Fibroblast of lung (primary cell): ENCODE data around the gene VPS37D. TPM values are rescaled to one million over a fixed set of nuclear protein-coding genes. Genes with fewer than 3 reads are reported as not detected.

Source experiments
- DNase-seq, 2 donors: peaks; one replicate each; pipeline versions ENCODE4 v3.0.0 to v3.0.0-alpha.2; 2010; ENCODE audit warnings: low read depth in 2 of 2
- H2AFZ ChIP-seq: 2 replicates; pipeline ENCODE4 v1.5.1; 2012; ENCODE audit warnings: low read length, control low read depth, inconsistent platforms
- H3K27ac ChIP-seq: 2 replicates; pipeline ENCODE4 v1.5.1; 2011; ENCODE audit warnings: low read length, control low read depth; ENCODE audit not compliant: insufficient read depth
- H3K27me3 ChIP-seq: 2 replicates; pipeline ENCODE4 v1.5.1; 2011; ENCODE audit warnings: mild to moderate bottlenecking, low read length; ENCODE audit not compliant: control insufficient read depth, insufficient read depth
- H3K36me3 ChIP-seq: 2 replicates; pipeline ENCODE4 v1.5.1; 2011; ENCODE audit warnings: low read length; ENCODE audit not compliant: control insufficient read depth, insufficient read depth
- H3K4me1 ChIP-seq: 2 replicates; pipeline ENCODE4 v1.5.1; 2011; ENCODE audit warnings: low read length; ENCODE audit not compliant: control insufficient read depth, insufficient read depth; ENCODE audit errors: extremely low read depth
- H3K4me2 ChIP-seq: 2 replicates; pipeline ENCODE4 v1.5.1; 2011; ENCODE audit warnings: low read length, control low read depth; ENCODE audit not compliant: insufficient read depth; ENCODE audit errors: extremely low read depth
- H3K4me3 ChIP-seq, 4 experiments: fragments of 200-600 bp in 1 of 4; sonication (generic) in 1 of 4; replicated peaks in 1 of 4; 2 replicates each; pipeline ENCODE4 v1.5.1; 2011 to 2016; ENCODE audit warnings: low read length in 4 of 4, low read depth in 3 of 4, mild to moderate bottlenecking in 3 of 4, control low read depth in 2 of 4, inconsistent platforms in 1 of 4, mixed read lengths in 1 of 4; ENCODE audit not compliant: insufficient read depth in 1 of 4; ENCODE audit errors: control extremely low read depth in 1 of 4
- H3K79me2 ChIP-seq: 2 replicates; pipeline ENCODE4 v1.5.1; 2012; ENCODE audit warnings: mild to moderate bottlenecking, low read length, inconsistent platforms; ENCODE audit not compliant: control insufficient read depth, insufficient read depth
- H3K9ac ChIP-seq: 2 replicates; pipeline ENCODE4 v1.5.1; 2011; ENCODE audit warnings: mild to moderate bottlenecking, low read length, control low read depth; ENCODE audit not compliant: insufficient read depth
- H3K9me3 ChIP-seq: 2 replicates; pipeline ENCODE4 v1.5.1; 2012; ENCODE audit warnings: low read depth, low read length; ENCODE audit not compliant: control insufficient read depth, insufficient read depth
- H4K20me1 ChIP-seq: 2 replicates; pipeline ENCODE4 v1.5.1; 2011; ENCODE audit warnings: low read length; ENCODE audit not compliant: control insufficient read depth, insufficient read depth; ENCODE audit errors: extremely low read depth
- EZH2 ChIP-seq: IDR thresholded peaks from 2 replicates; pipeline ENCODE4 v1.5.1; 2012; ENCODE audit warnings: low read length, control low read depth, mild to moderate bottlenecking; ENCODE audit errors: missing control alignments
- polyA plus RNA-seq, 2 donors: library from polyadenylated mRNA; depleted of rRNA in 1 of 2; stranded (reverse) in 1 of 2; unstranded in 1 of 2; fragments of >200 nt; gene quantifications; 2 replicates each; pipeline ENCODE4 v1.2.1, GENCODE V29; 2011 to 2012; ENCODE audit warnings: missing spikeins in 1 of 2
- total RNA-seq: library from RNA; depleted of rRNA; stranded (reverse); fragments of >200 nt; gene quantifications from 2 replicates; pipeline ENCODE4 v1.2.1, GENCODE V29; 2014
- TF ChIP-seq, protein P1 (sequence below), 2 donors: IDR thresholded peaks in 1 of 2; conservative IDR thresholded peaks in 1 of 2; 1 replicate in 1 of 2; 2 replicates in 1 of 2; pipeline ENCODE4 v1.5.1; 2011 to 2012; ENCODE audit warnings: low read length in 2 of 2, control low read depth in 1 of 2, inconsistent platforms in 1 of 2, low read depth in 1 of 2, mild to moderate bottlenecking in 1 of 2

The VPS37D gene
- total and polyA plus RNA-seq, 2 donors (not counting 1 experiment from before 2014, with no cell fraction given) = 0.87 to 6.8 TPM

- no peaks in the 10 kb centered on the region for H3K36me3 ChIP-seq
- H3K9ac ChIP-seq = no peak overlapping the region
- H3K4me1 ChIP-seq = peaks cover 6% of the 10 kb centered on the region
- H3K27ac ChIP-seq = no peak overlapping the region
- no peak overlapping the region for H2AFZ ChIP-seq
- H3K9me3 ChIP-seq = no peaks in the 10 kb centered on the region
- peak overlapping the region in 3 of 4 experiments; percentile 3 to 81 (median 9) for H3K4me3 ChIP-seq
- DNase-seq = peak in 1 of 2 donors; percentile 81
- peak overlapping the region; percentile 37 for H3K4me2 ChIP-seq
- TF ChIP-seq, protein P1, sequence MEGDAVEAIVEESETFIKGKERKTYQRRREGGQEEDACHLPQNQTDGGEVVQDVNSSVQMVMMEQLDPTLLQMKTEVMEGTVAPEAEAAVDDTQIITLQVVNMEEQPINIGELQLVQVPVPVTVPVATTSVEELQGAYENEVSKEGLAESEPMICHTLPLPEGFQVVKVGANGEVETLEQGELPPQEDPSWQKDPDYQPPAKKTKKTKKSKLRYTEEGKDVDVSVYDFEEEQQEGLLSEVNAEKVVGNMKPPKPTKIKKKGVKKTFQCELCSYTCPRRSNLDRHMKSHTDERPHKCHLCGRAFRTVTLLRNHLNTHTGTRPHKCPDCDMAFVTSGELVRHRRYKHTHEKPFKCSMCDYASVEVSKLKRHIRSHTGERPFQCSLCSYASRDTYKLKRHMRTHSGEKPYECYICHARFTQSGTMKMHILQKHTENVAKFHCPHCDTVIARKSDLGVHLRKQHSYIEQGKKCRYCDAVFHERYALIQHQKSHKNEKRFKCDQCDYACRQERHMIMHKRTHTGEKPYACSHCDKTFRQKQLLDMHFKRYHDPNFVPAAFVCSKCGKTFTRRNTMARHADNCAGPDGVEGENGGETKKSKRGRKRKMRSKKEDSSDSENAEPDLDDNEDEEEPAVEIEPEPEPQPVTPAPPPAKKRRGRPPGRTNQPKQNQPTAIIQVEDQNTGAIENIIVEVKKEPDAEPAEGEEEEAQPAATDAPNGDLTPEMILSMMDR (conservative IDR thresholded peaks at IDR 0.05 in 1 of 2, IDR thresholded peaks at IDR 0.05 in 1 of 2; ENCODE audit: low read depth in 1 of 2, low read length in 2 of 2) = no peak
- TF ChIP-seq EZH2 = no peak
- no peaks in the 10 kb centered on the region for H4K20me1 ChIP-seq
- H3K27me3 ChIP-seq = no peaks in the 10 kb centered on the region
- peaks cover 39% of the 10 kb centered on the region for H3K79me2 ChIP-seq
Observed at GRCh38 chr7:73681031-73681430, 13.4 kb downstream of the VPS37D start.

GRCh38 chr7:73682745-73683055 is 15.1 kb downstream of the VPS37D start:
- Histone ChIP-seq H3K9me3 (no peaks in the 10 kb centered on the region), H3K4me3 (peak overlapping the region; percentile 77 to 95 (median 80)), H3K36me3 (peaks cover 4% of the 10 kb centered on the region), H3K27ac (peak overlapping the region; percentile 92), H3K9ac (peak overlapping the region; percentile 88), H4K20me1 (no peaks in the 10 kb centered on the region), H3K4me2 (peak overlapping the region; percentile 96), H3K4me1 (peaks cover 6% of the 10 kb centered on the region), H2AFZ (peak overlapping the region; percentile 97), H3K27me3 (no peaks in the 10 kb centered on the region), H3K79me2 (peaks cover 41% of the 10 kb centered on the region)
- no peak for TF ChIP-seq EZH2
- TF ChIP-seq, protein P1 (conservative IDR thresholded peaks at IDR 0.05 in 1 of 2, IDR thresholded peaks at IDR 0.05 in 1 of 2; ENCODE audit: low read depth in 1 of 2, low read length in 2 of 2) = no peak
- no peak for DNase-seq

- TF ChIP-seq, protein P1 (conservative IDR thresholded peaks at IDR 0.05 in 1 of 2, IDR thresholded peaks at IDR 0.05 in 1 of 2; ENCODE audit: low read depth in 1 of 2, low read length in 2 of 2) = no peak
- no peak for TF ChIP-seq EZH2
- DNase-seq = peak; percentile 95
- Histone ChIP-seq H3K27me3 (no peaks in the 10 kb centered on the region), H4K20me1 (no peaks in the 10 kb centered on the region), H3K4me3 (peak within 1 kb of the TSS; percentile 77 to 95 (median 80)), H3K27ac (peak within 1 kb of the TSS; percentile 92), H3K79me2 (peaks cover 41% of the 10 kb centered on the region), H3K9me3 (no peaks in the 10 kb centered on the region), H3K4me2 (peak within 1 kb of the TSS; percentile 96), H3K9ac (peak within 1 kb of the TSS; percentile 88), H3K36me3 (peaks cover 4% of the 10 kb centered on the region), H2AFZ (peak within 1 kb of the TSS; percentile 97), H3K4me1 (peaks cover 6% of the 10 kb centered on the region)
Observed at GRCh38 chr7:73683056-73683787, 15.6 kb downstream of the VPS37D start, which contains the start of the genes BUD23 and DNAJC30. BUD23 (plus strand) TSS chr7:73683597; CDS start chr7:73683626, 29 bp downstream. DNAJC30 (minus strand) TSS chr7:73683453; CDS start chr7:73683423, 30 bp downstream.
